Liver (tissue), 9 donors: ENCODE measurements around the gene PTPRD. TPM values are rescaled to one million over a fixed set of nuclear protein-coding genes. Genes with fewer than 3 reads are reported as not detected.
A peak's percentile ranks its signal among the peaks of the same experiment; 100 is the strongest.

ENCODE experiments used
- DNase-seq: peaks from one replicate; pipeline ENCODE4 v3.0.0-alpha.2; 2017; ENCODE audit warnings: low spot score
- H3K27ac ChIP-seq, 2 donors: one replicate each; pipeline ENCODE4 v1.7.0; 2013; ENCODE audit warnings: inconsistent platforms in 2 of 2, low read length in 2 of 2, control low read depth in 1 of 2, low read depth in 1 of 2, mild to moderate bottlenecking in 1 of 2
- H3K27me3 ChIP-seq, 4 donors: one replicate each; pipeline versions ENCODE4 v1.6.1 to v1.7.0; 2013; ENCODE audit warnings: low read length in 3 of 4, inconsistent platforms in 1 of 4, mild to moderate bottlenecking in 1 of 4, moderate library complexity in 1 of 4; ENCODE audit not compliant: control insufficient read depth in 4 of 4, insufficient read depth in 4 of 4
- H3K36me3 ChIP-seq, 4 donors: one replicate each; pipeline versions ENCODE4 v1.6.1 to v1.7.0; 2013; ENCODE audit warnings: low read length in 3 of 4, mild to moderate bottlenecking in 3 of 4, low read depth in 1 of 4, moderate library complexity in 1 of 4; ENCODE audit not compliant: control insufficient read depth in 4 of 4, insufficient read depth in 3 of 4
- H3K4me1 ChIP-seq, 4 donors: one replicate each; pipeline versions ENCODE4 v1.6.1 to v1.7.0; 2013; ENCODE audit warnings: low read length in 3 of 4, mild to moderate bottlenecking in 3 of 4, moderate library complexity in 1 of 4; ENCODE audit not compliant: control insufficient read depth in 4 of 4, insufficient read depth in 4 of 4
- H3K4me3 ChIP-seq, 3 donors: one replicate each; pipeline versions ENCODE4 v1.6.1 to v1.7.0; 2013; ENCODE audit warnings: low read length in 3 of 3, control low read depth in 1 of 3, low read depth in 1 of 3, mild to moderate bottlenecking in 1 of 3
- H3K9ac ChIP-seq, 2 donors: one replicate each; pipeline ENCODE4 v1.7.0; 2013; ENCODE audit warnings: low read length in 2 of 2, mild to moderate bottlenecking in 2 of 2, moderate library complexity in 2 of 2, control low read depth in 1 of 2, low read depth in 1 of 2
- H3K9me3 ChIP-seq, 4 donors: one replicate each; pipeline versions ENCODE4 v1.6.1 to v1.7.0; 2013; ENCODE audit warnings: low read length in 3 of 4; ENCODE audit not compliant: control insufficient read depth in 4 of 4
- EGR1 ChIP-seq, 2 donors: IDR thresholded peaks; 2 replicates each; pipeline ENCODE4 v1.6.1; 2016 to 2018; ENCODE audit warnings: antibody characterized with exemption in 2 of 2, low read depth in 2 of 2
- FOXA1 ChIP-seq: IDR thresholded peaks from 2 replicates; pipeline ENCODE4 v1.6.1; 2016; ENCODE audit warnings: antibody characterized with exemption
- FOXA2 ChIP-seq: IDR thresholded peaks from 2 replicates; pipeline ENCODE4 v1.6.1; 2016; ENCODE audit warnings: antibody characterized with exemption
- GABPA ChIP-seq, 2 donors: IDR thresholded peaks in 1 of 2; conservative IDR thresholded peaks in 1 of 2; 2 replicates each; pipeline ENCODE4 v1.6.1; 2016; ENCODE audit warnings: antibody characterized with exemption in 2 of 2, mild to moderate bottlenecking in 1 of 2, moderate library complexity in 1 of 2
- HNF4A ChIP-seq, 2 donors: conservative IDR thresholded peaks; 2 replicates each; pipeline ENCODE4 v1.6.1; 2016; ENCODE audit warnings: antibody characterized with exemption in 2 of 2, mild to moderate bottlenecking in 2 of 2
- HNF4G ChIP-seq: IDR thresholded peaks from 2 replicates; pipeline ENCODE4 v1.6.1; 2016; ENCODE audit warnings: antibody characterized with exemption
- JUND ChIP-seq, 2 donors: IDR thresholded peaks; 2 replicates each; pipeline ENCODE4 v1.6.1; 2016; ENCODE audit warnings: antibody characterized with exemption in 2 of 2
- MAX ChIP-seq: IDR thresholded peaks from 2 replicates; pipeline ENCODE4 v1.6.1; 2016; ENCODE audit warnings: antibody characterized with exemption
- NR2F2 ChIP-seq: IDR thresholded peaks from 2 replicates; pipeline ENCODE4 v1.6.1; 2016; ENCODE audit warnings: antibody characterized with exemption
- RXRA ChIP-seq, 2 donors: IDR thresholded peaks; 2 replicates each; pipeline ENCODE4 v1.6.1; 2017 to 2018; ENCODE audit warnings: antibody characterized with exemption in 2 of 2, mild to moderate bottlenecking in 1 of 2
- SP1 ChIP-seq: IDR thresholded peaks from 2 replicates; pipeline ENCODE4 v1.6.1; 2018; ENCODE audit warnings: antibody characterized with exemption, mild to moderate bottlenecking
- YY1 ChIP-seq: IDR thresholded peaks from 2 replicates; pipeline ENCODE4 v1.6.1; 2016; ENCODE audit warnings: antibody characterized with exemption, mild to moderate bottlenecking
- WGBS: extraction: QIAGEN DNeasy Blood & Tissue Kit; methylation state at CpG from one replicate; pipeline ENCODE4 v1.1.7; 2013; 5-methylcytosine and 5-hydroxymethylcytosine counted together
- polyA plus RNA-seq, 2 donors: library from polyadenylated mRNA; stranded (reverse) in 1 of 2; unstranded in 1 of 2; fragments of 200-250 nt in 1 of 2; fragments of >200 nt in 1 of 2; fragmentation: Nextera tagmentation in 1 of 2; extraction: Ambion mirVana in 1 of 2; gene quantifications; one replicate each; pipeline versions ENCODE4 v1.2.1 to v1.2.3, GENCODE V29; 2013 to 2015
- total RNA-seq, 2 donors: library from RNA; depleted of rRNA; stranded (reverse); fragments of >200 nt; gene quantifications; one replicate each; pipeline ENCODE4 v1.2.3, GENCODE V29; 2014
- TF ChIP-seq, protein P1 (sequence below): IDR thresholded peaks from 2 replicates; pipeline ENCODE4 v1.6.1; 2016; ENCODE audit warnings: antibody characterized with exemption
- TF ChIP-seq, protein P2 (sequence below): IDR thresholded peaks from 2 replicates; pipeline ENCODE4 v1.6.1; 2016; ENCODE audit warnings: antibody characterized with exemption, mild to moderate bottlenecking
- donor health status: healthy.
- donor health status: healthy.
- donor health status: healthy.
- donor health status: healthy.
- donor health status: healthy.

Gene PTPRD
- total and polyA plus RNA-seq, 4 donors: 0.78 to 34.2 (median 4.7) TPM

DNA sequence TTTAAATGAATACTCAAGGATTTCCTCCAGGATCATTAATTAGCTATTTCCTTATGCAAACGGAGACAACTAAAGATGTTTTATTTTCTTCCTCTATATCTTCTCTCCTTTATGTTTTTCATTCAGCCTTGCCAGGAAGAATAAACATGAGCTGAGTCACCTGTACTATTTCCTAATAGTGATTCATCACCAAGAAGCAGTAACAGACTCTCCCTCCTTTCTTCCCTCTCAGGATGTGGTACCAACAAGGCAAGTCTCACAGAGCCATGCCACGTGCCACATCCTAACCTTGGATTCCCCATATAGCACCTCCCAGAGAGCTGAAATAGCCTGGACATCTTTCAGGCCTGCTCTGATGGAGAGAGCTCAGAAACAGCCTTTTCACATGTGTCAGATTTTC, 2054.6 kb downstream of the PTPRD start:
- Histone ChIP-seq H3K27ac (no peak overlapping the region), H3K27me3 (no peaks in the 10 kb centered on the region), H3K9me3 (no peaks in the 10 kb centered on the region), H3K4me1 (peaks cover 3 to 18% (median 8%) of the 10 kb centered on the region in 4 donors), H3K36me3 (no peaks in the 10 kb centered on the region), H3K4me3 (no peak overlapping the region), H3K9ac (no peak overlapping the region)
- no peak for DNase-seq
- 83% methylated on average over 2 of the region's 2 CpGs for WGBS
- TF ChIP-seq RXRA (IDR thresholded peaks at IDR 0.05) (no peak), YY1 (no peak), EGR1 (IDR thresholded peaks at IDR 0.05; ENCODE audit: low read depth in 2 of 2) (no peak), FOXA1 (no peak), GABPA (IDR thresholded peaks at IDR 0.05 in 1 of 2, conservative IDR thresholded peaks at IDR 0.05 in 1 of 2) (no peak), JUND (IDR thresholded peaks at IDR 0.05) (no peak), MAX (no peak)
- TF ChIP-seq, protein P1, sequence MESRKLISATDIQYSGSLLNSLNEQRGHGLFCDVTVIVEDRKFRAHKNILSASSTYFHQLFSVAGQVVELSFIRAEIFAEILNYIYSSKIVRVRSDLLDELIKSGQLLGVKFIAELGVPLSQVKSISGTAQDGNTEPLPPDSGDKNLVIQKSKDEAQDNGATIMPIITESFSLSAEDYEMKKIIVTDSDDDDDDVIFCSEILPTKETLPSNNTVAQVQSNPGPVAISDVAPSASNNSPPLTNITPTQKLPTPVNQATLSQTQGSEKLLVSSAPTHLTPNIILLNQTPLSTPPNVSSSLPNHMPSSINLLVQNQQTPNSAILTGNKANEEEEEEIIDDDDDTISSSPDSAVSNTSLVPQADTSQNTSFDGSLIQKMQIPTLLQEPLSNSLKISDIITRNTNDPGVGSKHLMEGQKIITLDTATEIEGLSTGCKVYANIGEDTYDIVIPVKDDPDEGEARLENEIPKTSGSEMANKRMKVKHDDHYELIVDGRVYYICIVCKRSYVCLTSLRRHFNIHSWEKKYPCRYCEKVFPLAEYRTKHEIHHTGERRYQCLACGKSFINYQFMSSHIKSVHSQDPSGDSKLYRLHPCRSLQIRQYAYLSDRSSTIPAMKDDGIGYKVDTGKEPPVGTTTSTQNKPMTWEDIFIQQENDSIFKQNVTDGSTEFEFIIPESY: no peak

DNA sequence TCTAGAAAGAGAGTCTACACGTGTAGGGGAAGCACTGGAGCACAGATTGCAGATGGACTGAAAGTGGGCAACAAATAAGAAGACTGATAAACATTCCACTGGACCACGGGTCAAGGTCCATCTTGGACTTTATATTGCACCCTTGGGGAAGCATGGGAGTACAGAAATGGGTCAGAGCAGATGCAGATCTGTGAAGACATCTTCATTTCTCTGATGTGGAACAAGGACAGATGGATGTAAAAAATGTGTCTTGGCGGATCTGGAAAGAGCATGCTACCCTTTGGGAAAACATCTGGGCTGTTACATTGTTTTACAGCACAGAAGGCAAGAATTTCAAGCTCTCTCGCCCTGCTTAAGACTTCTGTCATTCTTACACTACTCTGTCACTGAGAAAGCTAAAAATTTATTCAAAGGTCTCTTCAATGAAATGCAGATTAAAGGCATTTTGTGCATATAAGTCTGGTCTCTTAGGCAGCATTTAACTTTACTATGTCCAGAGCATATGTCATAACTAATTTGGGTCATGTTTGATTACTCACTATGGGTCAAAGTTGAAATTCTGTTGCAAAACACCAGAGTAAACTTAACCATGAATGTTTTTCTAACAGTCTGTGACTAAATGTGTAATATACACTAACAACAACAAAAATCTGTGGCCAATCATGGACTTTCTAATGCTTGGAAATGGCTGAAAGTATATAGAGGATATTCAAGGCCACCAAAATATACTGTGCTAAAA, 2056.9 kb downstream of the PTPRD start:
- Histone ChIP-seq H3K4me1 (peaks cover 3 to 18% (median 8%) of the 10 kb centered on the region in 4 donors), H3K9ac (no peak overlapping the region), H3K27me3 (no peaks in the 10 kb centered on the region), H3K9me3 (no peaks in the 10 kb centered on the region), H3K27ac (peak overlapping the region; percentile 16 to 26), H3K36me3 (no peaks in the 10 kb centered on the region), H3K4me3 (no peak overlapping the region)
- DNase-seq: no peak
- TF ChIP-seq HNF4A (conservative IDR thresholded peaks at IDR 0.05) (peak; percentile 59 to 64), JUND (IDR thresholded peaks at IDR 0.05) (peak in 1 of 2 donors; percentile 52), YY1 (peak; percentile 22), FOXA2 (no peak), NR2F2 (no peak), MAX (no peak), SP1 (peak; percentile 29), RXRA (IDR thresholded peaks at IDR 0.05) (peak; percentile 21 to 47), HNF4G (peak; percentile 19)
- TF ChIP-seq, protein P1: peak; percentile 13
- TF ChIP-seq, protein P2, sequence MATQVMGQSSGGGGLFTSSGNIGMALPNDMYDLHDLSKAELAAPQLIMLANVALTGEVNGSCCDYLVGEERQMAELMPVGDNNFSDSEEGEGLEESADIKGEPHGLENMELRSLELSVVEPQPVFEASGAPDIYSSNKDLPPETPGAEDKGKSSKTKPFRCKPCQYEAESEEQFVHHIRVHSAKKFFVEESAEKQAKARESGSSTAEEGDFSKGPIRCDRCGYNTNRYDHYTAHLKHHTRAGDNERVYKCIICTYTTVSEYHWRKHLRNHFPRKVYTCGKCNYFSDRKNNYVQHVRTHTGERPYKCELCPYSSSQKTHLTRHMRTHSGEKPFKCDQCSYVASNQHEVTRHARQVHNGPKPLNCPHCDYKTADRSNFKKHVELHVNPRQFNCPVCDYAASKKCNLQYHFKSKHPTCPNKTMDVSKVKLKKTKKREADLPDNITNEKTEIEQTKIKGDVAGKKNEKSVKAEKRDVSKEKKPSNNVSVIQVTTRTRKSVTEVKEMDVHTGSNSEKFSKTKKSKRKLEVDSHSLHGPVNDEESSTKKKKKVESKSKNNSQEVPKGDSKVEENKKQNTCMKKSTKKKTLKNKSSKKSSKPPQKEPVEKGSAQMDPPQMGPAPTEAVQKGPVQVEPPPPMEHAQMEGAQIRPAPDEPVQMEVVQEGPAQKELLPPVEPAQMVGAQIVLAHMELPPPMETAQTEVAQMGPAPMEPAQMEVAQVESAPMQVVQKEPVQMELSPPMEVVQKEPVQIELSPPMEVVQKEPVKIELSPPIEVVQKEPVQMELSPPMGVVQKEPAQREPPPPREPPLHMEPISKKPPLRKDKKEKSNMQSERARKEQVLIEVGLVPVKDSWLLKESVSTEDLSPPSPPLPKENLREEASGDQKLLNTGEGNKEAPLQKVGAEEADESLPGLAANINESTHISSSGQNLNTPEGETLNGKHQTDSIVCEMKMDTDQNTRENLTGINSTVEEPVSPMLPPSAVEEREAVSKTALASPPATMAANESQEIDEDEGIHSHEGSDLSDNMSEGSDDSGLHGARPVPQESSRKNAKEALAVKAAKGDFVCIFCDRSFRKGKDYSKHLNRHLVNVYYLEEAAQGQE: peak; percentile 17
- WGBS: 54% methylated on average over 4 of the region's 4 CpGs
